ENCODE data around the gene UBE2J1.

DNA sequence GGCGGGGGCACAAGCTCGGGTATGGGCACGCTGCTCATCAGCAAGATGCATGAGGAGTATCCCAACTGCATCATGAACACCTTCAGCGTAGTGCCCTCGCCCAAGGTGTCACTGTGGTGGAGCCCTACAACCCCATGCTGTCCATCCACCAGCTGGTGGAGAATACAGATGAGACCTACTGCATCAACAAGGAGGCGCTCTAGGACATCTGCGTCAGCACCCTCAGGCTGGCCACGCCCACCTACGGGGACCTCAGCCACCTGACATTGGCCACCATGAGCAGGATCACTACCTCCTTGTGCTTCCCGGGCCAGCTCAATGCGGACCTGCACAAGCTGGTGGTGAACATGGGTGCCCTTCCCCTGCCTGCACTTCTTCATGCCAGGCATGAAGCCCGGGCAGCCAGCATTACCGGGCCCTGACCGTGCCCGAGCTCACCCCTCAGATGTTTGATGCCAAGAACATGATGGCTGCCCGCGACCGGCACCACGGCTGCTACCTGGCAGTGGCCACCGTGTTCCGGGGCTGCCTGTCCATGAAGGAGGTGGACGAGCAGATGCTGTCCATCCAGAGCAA, 50.2 kb downstream of the UBE2J1 start:
- no peak for TF ChIP-seq RAD21 (IDR thresholded peaks at IDR 0.05)
- TF ChIP-seq, protein P1, sequence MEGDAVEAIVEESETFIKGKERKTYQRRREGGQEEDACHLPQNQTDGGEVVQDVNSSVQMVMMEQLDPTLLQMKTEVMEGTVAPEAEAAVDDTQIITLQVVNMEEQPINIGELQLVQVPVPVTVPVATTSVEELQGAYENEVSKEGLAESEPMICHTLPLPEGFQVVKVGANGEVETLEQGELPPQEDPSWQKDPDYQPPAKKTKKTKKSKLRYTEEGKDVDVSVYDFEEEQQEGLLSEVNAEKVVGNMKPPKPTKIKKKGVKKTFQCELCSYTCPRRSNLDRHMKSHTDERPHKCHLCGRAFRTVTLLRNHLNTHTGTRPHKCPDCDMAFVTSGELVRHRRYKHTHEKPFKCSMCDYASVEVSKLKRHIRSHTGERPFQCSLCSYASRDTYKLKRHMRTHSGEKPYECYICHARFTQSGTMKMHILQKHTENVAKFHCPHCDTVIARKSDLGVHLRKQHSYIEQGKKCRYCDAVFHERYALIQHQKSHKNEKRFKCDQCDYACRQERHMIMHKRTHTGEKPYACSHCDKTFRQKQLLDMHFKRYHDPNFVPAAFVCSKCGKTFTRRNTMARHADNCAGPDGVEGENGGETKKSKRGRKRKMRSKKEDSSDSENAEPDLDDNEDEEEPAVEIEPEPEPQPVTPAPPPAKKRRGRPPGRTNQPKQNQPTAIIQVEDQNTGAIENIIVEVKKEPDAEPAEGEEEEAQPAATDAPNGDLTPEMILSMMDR (IDR thresholded peaks at IDR 0.05; ENCODE audit: low read depth, low read length, missing input control) = no peak
- no peak for TF ChIP-seq JUND (IDR thresholded peaks at IDR 0.05)
- TF ChIP-seq EGR1 (IDR thresholded peaks at IDR 0.05; ENCODE audit: low read depth in 2 of 2) = no peak
- TF ChIP-seq, protein P2, sequence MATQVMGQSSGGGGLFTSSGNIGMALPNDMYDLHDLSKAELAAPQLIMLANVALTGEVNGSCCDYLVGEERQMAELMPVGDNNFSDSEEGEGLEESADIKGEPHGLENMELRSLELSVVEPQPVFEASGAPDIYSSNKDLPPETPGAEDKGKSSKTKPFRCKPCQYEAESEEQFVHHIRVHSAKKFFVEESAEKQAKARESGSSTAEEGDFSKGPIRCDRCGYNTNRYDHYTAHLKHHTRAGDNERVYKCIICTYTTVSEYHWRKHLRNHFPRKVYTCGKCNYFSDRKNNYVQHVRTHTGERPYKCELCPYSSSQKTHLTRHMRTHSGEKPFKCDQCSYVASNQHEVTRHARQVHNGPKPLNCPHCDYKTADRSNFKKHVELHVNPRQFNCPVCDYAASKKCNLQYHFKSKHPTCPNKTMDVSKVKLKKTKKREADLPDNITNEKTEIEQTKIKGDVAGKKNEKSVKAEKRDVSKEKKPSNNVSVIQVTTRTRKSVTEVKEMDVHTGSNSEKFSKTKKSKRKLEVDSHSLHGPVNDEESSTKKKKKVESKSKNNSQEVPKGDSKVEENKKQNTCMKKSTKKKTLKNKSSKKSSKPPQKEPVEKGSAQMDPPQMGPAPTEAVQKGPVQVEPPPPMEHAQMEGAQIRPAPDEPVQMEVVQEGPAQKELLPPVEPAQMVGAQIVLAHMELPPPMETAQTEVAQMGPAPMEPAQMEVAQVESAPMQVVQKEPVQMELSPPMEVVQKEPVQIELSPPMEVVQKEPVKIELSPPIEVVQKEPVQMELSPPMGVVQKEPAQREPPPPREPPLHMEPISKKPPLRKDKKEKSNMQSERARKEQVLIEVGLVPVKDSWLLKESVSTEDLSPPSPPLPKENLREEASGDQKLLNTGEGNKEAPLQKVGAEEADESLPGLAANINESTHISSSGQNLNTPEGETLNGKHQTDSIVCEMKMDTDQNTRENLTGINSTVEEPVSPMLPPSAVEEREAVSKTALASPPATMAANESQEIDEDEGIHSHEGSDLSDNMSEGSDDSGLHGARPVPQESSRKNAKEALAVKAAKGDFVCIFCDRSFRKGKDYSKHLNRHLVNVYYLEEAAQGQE (IDR thresholded peaks at IDR 0.05) = no peak
- TF ChIP-seq, protein P3, sequence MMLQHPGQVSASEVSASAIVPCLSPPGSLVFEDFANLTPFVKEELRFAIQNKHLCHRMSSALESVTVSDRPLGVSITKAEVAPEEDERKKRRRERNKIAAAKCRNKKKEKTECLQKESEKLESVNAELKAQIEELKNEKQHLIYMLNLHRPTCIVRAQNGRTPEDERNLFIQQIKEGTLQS (IDR thresholded peaks at IDR 0.05) = no peak
- TF ChIP-seq, protein P4, sequence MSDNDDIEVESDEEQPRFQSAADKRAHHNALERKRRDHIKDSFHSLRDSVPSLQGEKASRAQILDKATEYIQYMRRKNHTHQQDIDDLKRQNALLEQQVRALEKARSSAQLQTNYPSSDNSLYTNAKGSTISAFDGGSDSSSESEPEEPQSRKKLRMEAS (IDR thresholded peaks at IDR 0.05) = no peak
- no peak for TF ChIP-seq HNF4G (IDR thresholded peaks at IDR 0.05)
- TF ChIP-seq TAF1 (conservative IDR thresholded peaks at IDR 0.05) = no peak

Data from liver (tissue), 3 donors.